Lung (tissue), 12 donors: ENCODE measurements around the gene FAM53A. TPM values are rescaled to one million over a fixed set of nuclear protein-coding genes. Genes with fewer than 3 reads are reported as not detected.

Experiments used
- ATAC-seq: fragments of 200-7000 bp; cut with Tn5 transposase; one replicate; pipeline ENCODE4 v1.9.1; 2020; ENCODE audit warnings: moderate number of reproducible peaks; ENCODE audit not compliant: insufficient read depth, low FRiP score
- DNase-seq, 3 donors: peaks; one replicate each; pipeline ENCODE4 v3.0.0-alpha.2; 2013 to 2017
- H3K27ac ChIP-seq, 2 donors: one replicate each; pipeline ENCODE4 v1.5.1; 2013; ENCODE audit warnings: mild to moderate bottlenecking in 2 of 2, moderate library complexity in 2 of 2, control low read depth in 1 of 2, inconsistent platforms in 1 of 2, low read depth in 1 of 2, low read length in 1 of 2
- H3K27me3 ChIP-seq, 3 donors: one replicate each; pipeline ENCODE4 v1.5.1; 2013; ENCODE audit warnings: low read length in 2 of 3; ENCODE audit not compliant: control insufficient read depth in 3 of 3, insufficient read depth in 3 of 3
- H3K36me3 ChIP-seq, 4 donors: one replicate each; pipeline ENCODE4 v1.5.1; 2013; ENCODE audit warnings: low read length in 4 of 4, mild to moderate bottlenecking in 1 of 4, moderate library complexity in 1 of 4; ENCODE audit not compliant: control insufficient read depth in 4 of 4, insufficient read depth in 4 of 4
- H3K4me1 ChIP-seq, 5 donors: one replicate each; pipeline ENCODE4 v1.5.1; 2013; ENCODE audit warnings: low read length in 5 of 5, mild to moderate bottlenecking in 2 of 5, moderate library complexity in 1 of 5; ENCODE audit not compliant: control insufficient read depth in 5 of 5, insufficient read depth in 5 of 5
- H3K4me3 ChIP-seq: one replicate; pipeline ENCODE4 v1.5.1; 2013; ENCODE audit warnings: mild to moderate bottlenecking, control low read depth, moderate library complexity
- H3K9ac ChIP-seq, 2 donors: one replicate each; pipeline ENCODE4 v1.5.1; 2013; ENCODE audit warnings: low read length in 2 of 2, control low read depth in 1 of 2; ENCODE audit not compliant: insufficient read depth in 1 of 2
- H3K9me3 ChIP-seq, 4 donors: one replicate each; pipeline ENCODE4 v1.5.1; 2013; ENCODE audit warnings: low read length in 3 of 4, mild to moderate bottlenecking in 1 of 4, moderate library complexity in 1 of 4; ENCODE audit not compliant: control insufficient read depth in 4 of 4, insufficient read depth in 3 of 4
- WGBS, 2 donors: extraction: QIAGEN DNeasy Blood & Tissue Kit; methylation state at CpG; one replicate each; pipeline ENCODE4 v1.1.7; 2013; 5-methylcytosine and 5-hydroxymethylcytosine counted together
- polyA plus RNA-seq, 2 donors: library from polyadenylated mRNA; stranded (reverse); fragments of 200-250 nt; gene quantifications; one replicate each; pipeline ENCODE4 v1.2.1, GENCODE V29; 2013
- total RNA-seq, 2 donors: library from RNA; depleted of rRNA in 1 of 2; stranded (reverse); fragments of >200 nt in 1 of 2; gene quantifications; one replicate each; pipeline ENCODE4 v1.2.1, GENCODE V29; 2014 to 2021
- TF ChIP-seq, protein P1 (sequence below): IDR thresholded peaks from 2 replicates; pipeline ENCODE4 v1.5.1; 2012; ENCODE audit warnings: mild to moderate bottlenecking; ENCODE audit errors: control extremely low read depth, extremely low read depth
- donor health status: control.
- donor health status: control.
- donor health status: Bipolar disorder and iron deficiency.
- donor health status: healthy.
- donor health status: DM: yes; HTN: yes; CAD: no.

FAM53A gene
- total and polyA plus RNA-seq, 4 donors, result 1.4 to 2.8 (median 2.2) TPM

DNA sequence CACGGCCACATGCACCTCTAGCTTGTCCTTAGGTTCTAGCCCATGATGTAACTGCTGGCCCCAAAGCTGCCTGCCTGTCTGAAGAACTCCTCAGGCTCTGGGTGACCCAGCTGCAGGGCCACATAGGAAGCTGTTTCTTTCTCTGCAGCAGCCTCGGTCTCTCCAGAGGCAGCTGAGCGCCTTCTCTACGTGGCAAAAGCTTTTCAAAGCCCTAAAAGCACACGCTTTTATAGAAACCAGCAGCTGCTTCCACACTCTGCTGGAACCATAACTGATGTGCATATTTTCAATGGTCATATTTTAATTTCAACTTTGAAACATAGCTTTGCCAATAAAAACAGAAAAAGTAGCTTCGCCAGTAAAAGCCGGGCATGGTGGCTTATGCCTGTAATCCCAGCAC is 37.4 kb downstream of the FAM53A start:
- 87 to 94% methylated on average over 7 of the region's 7 CpGs for WGBS, 2 donors
- H3K4me3 ChIP-seq, result no peak overlapping the region

DNA sequence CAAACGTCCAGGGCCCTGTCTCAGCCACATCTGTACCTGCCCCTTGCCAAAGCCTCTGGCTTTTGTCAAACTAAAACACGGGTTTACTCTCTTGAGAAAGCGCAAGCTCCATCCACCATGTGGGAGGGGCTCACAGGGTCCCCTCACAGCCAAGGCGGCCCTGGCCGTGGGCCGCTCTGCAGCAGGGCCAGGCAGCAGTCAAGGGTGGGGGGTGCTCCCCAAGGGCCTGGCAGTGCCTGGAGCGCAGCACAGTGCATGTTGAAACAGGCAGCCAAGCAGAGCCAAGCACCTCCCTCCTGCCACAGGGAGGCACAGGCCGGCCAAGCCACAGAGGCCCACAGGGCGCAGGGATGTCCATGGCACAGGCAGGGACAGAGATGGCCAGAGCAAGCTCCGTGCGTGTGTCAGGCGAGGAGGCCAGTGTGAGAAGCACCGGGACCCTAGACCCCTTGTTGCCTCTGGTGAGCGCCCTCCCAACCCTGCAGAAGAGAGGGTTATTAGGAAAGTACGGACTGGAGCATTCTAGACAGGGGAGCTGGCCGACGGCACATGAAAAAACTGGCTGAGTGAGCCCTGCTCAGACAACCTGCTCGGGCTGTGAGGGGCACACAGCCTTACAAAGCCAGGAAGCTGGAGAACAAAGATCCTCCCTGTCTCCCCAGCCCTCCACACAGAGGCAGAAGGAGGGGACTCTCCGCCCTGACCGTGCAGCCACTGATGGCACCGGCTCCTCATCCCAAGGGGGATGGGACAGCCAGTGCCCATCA is 39.0 kb downstream of the FAM53A start:
- TF ChIP-seq, protein P1, sequence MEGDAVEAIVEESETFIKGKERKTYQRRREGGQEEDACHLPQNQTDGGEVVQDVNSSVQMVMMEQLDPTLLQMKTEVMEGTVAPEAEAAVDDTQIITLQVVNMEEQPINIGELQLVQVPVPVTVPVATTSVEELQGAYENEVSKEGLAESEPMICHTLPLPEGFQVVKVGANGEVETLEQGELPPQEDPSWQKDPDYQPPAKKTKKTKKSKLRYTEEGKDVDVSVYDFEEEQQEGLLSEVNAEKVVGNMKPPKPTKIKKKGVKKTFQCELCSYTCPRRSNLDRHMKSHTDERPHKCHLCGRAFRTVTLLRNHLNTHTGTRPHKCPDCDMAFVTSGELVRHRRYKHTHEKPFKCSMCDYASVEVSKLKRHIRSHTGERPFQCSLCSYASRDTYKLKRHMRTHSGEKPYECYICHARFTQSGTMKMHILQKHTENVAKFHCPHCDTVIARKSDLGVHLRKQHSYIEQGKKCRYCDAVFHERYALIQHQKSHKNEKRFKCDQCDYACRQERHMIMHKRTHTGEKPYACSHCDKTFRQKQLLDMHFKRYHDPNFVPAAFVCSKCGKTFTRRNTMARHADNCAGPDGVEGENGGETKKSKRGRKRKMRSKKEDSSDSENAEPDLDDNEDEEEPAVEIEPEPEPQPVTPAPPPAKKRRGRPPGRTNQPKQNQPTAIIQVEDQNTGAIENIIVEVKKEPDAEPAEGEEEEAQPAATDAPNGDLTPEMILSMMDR, result no peak
- DNase-seq, result peak; percentile 65 to 84 (median 67)
- no peak for ATAC-seq

More for the DNA sequence above, 37.4 kb downstream of the FAM53A start:
- ATAC-seq, result no peak
- Histone ChIP-seq H3K4me1 (peaks cover 0 to 12% (median 0%) of the 10 kb centered on the region in 5 donors), H3K27ac (no peak overlapping the region), H3K27me3 (no peaks in the 10 kb centered on the region), H3K9me3 (no peaks in the 10 kb centered on the region), H3K36me3 (no peaks in the 10 kb centered on the region), H3K9ac (no peak overlapping the region)
- DNase-seq, result no peak
- TF ChIP-seq, protein P1, result no peak

DNA sequence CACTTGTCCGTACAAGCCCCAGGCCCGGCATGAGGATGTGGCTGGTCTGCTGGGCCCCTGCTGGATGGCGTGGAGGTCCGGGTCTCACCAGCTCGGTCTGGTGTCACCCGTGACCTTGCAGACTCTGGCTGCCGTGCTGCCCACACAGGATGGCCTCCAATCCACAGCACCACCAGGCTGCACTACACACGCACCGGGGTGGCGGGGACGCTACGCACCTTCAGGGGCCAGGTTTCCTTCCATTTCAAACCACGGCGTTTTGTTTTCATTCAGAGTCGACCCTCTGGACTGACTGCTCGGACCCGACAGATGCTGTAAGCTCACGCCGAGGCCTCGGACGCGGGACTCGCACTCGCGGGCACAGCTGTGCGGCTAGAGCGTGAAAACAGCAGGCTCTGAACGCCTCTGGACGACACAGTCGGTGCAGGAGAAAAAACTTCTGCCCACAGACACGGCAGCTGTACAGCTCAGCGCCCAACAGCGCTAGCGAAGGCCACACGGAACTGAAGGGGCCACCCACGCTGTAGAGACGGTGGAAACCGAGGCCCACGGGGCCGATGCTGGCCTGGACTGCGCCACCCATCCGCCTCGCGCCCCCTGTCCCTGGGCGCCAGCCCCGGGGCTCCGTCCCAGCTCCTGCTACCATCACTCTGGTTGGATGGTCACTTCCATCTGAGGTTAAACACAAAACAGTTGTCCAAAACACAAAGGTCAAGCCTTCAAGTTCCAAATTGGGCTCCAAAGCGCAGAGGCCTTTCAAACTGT is 40.0 kb downstream of the FAM53A start:
- Histone ChIP-seq H3K4me1 (peaks cover 0 to 12% (median 0%) of the 10 kb centered on the region in 5 donors), H3K27me3 (no peaks in the 10 kb centered on the region), H3K9me3 (no peaks in the 10 kb centered on the region), H3K4me3 (no peak overlapping the region), H3K9ac (no peak overlapping the region), H3K36me3 (no peaks in the 10 kb centered on the region), H3K27ac (no peak overlapping the region)
- 96% methylated on average over 48 of the region's 48 CpGs for WGBS, 2 donors
- DNase-seq (no peak), ATAC-seq (no peak)
- TF ChIP-seq, protein P1, result no peak

More for the DNA sequence above, 39.0 kb downstream of the FAM53A start:
- H3K27me3 ChIP-seq, result no peaks in the 10 kb centered on the region
- peaks cover 0 to 12% (median 0%) of the 10 kb centered on the region in 5 donors for H3K4me1 ChIP-seq
- H3K9me3 ChIP-seq, result no peaks in the 10 kb centered on the region
- 61 to 66% methylated on average over 21 of the region's 21 CpGs for WGBS, 2 donors
- H3K4me3 ChIP-seq, result no peak overlapping the region
- no peak overlapping the region for H3K9ac ChIP-seq
- H3K27ac ChIP-seq, result no peak overlapping the region
- no peaks in the 10 kb centered on the region for H3K36me3 ChIP-seq
